AG09309 (cell line): ENCODE data around the gene NCLN.

ENCODE experiments used
- DNase-seq: peaks from one replicate; pipeline ENCODE4 v3.0.0-alpha.2; 2010; ENCODE audit warnings: low read depth
- H3K4me3 ChIP-seq: 2 replicates; pipeline ENCODE4 v1.5.1; 2011; ENCODE audit warnings: mild to moderate bottlenecking, low read depth, low read length, moderate library complexity; ENCODE audit not compliant: control insufficient read depth
- CTCF ChIP-seq: IDR thresholded peaks from 2 replicates; pipeline ENCODE4 v1.5.1; 2011; ENCODE audit warnings: mild to moderate bottlenecking, low read depth, low read length, inconsistent platforms; ENCODE audit not compliant: insufficient read depth, control insufficient read depth; ENCODE audit errors: missing control alignments

NCLN gene

GRCh38 chr19:3176715-3177501 lies 8.8 kb upstream of the NCLN start:
- peak; percentile 37 for DNase-seq
- TF ChIP-seq CTCF = no peak
- H3K4me3 ChIP-seq = no peak overlapping the region

GRCh38 chr19:3178377-3178972 lies 7.3 kb upstream of the NCLN start, which contains the start of gene S1PR4:
Gene S1PR4 (plus strand): TSS chr19:3178769. CDS start chr19:3178793, 24 bp downstream.
- DNase-seq = no peak
- TF ChIP-seq CTCF = no peak
- no peak within 1 kb of the TSS for H3K4me3 ChIP-seq

- DNase-seq = no peak
- no peak overlapping the region for H3K4me3 ChIP-seq
- TF ChIP-seq CTCF = no peak
Observed at GRCh38 chr19:3178973-3179738, 6.6 kb upstream of the NCLN start.

DNA sequence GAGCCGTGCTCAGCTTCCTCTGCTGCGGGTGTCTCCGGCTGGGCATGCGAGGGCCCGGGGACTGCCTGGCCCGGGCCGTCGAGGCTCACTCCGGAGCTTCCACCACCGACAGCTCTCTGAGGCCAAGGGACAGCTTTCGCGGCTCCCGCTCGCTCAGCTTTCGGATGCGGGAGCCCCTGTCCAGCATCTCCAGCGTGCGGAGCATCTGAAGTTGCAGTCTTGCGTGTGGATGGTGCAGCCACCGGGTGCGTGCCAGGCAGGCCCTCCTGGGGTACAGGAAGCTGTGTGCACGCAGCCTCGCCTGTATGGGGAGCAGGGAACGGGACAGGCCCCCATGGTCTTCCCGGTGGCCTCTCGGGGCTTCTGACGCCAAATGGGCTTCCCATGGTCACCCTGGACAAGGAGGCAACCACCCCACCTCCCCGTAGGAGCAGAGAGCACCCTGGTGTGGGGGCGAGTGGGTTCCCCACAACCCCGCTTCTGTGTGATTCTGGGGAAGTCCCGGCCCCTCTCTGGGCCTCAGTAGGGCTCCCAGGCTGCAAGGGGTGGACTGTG lies 5.9 kb upstream of the NCLN start:
- DNase-seq = no peak
- TF ChIP-seq CTCF = no peak
- H3K4me3 ChIP-seq = no peak overlapping the region

GRCh38 chr19:3183721-3184641 lies 1.7 kb upstream of the NCLN start:
- no peak for TF ChIP-seq CTCF
- no peak for DNase-seq
- H3K4me3 ChIP-seq = no peak overlapping the region

DNA sequence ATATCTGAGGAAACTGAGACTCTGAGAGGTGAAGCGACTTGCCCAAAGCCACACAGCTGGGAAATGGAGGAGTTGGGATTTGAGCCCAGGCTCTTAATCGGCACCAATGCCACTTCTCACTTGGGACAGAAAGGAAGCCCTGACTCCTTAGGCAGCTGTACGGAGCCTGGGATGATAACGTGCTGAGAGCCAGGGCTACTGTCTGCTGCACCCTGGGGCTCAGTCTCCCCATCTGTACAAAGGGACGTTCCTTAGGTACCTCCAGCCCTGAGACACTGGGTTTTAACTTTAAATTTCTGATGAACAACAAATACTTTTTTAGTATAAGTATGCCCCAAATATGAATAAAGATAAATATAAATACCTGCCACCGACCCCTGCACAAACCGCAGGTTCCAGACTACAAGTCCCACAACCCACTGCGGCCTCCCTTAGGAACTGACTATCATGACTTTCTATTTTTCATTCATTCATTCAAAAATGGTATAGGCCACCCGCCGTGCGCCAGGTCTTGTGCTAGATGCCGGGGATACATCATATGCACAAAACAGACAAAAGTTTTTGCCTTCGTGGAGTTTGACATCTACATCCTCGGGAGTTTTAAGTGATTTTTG lies 776 bp upstream of the NCLN start:
- peak; percentile 8 for DNase-seq
- H3K4me3 ChIP-seq = peak overlapping the region; percentile 61
- no peak for TF ChIP-seq CTCF
